Neural crest cell (in vitro differentiated cells): ENCODE measurements around the gene C19orf47. TPM values are rescaled to one million over a fixed set of nuclear protein-coding genes. Genes with fewer than 3 reads are reported as not detected.
A peak's percentile ranks its signal among the peaks of the same experiment; 100 is the strongest.

Source experiments
- DNase-seq: peaks from one replicate; pipeline ENCODE4 v3.0.0; 2021; ENCODE audit warnings: low read depth, mixed read lengths, low spot score
- H3K27ac Mint-ChIP-seq: one replicate; pipeline ENCODE4 v1.8.0; 2021; ENCODE audit warnings: mild to moderate bottlenecking, mixed read lengths; ENCODE audit not compliant: unreplicated experiment
- H3K27me3 Mint-ChIP-seq: 2 replicates; pipeline ENCODE4 v1.8.0; 2021; ENCODE audit warnings: low read depth, mild to moderate bottlenecking, mixed read lengths
- H3K36me3 Mint-ChIP-seq: 2 replicates; pipeline ENCODE4 v1.8.0; 2021; ENCODE audit warnings: low read depth, mild to moderate bottlenecking, mixed read lengths
- H3K4me1 Mint-ChIP-seq: 2 replicates; pipeline ENCODE4 v1.8.0; 2021; ENCODE audit warnings: mixed read lengths
- H3K4me3 Mint-ChIP-seq: one replicate; pipeline ENCODE4 v1.8.0; 2021; ENCODE audit warnings: mild to moderate bottlenecking, mixed read lengths
- H3K9me3 Mint-ChIP-seq: 2 replicates; pipeline ENCODE4 v1.8.0; 2021; ENCODE audit warnings: mixed read lengths
- total RNA-seq: library from RNA; stranded (reverse); gene quantifications from 2 replicates; pipeline ENCODE4 v1.2.1, GENCODE V29; 2021
- TF ChIP-seq, protein P1 (sequence below): fragments of 200-600 bp; sonication (generic); conservative IDR thresholded peaks from 2 replicates; pipeline ENCODE4 v1.5.0; 2021; ENCODE audit warnings: antibody characterized with exemption, mild to moderate bottlenecking

C19orf47 gene
- total RNA-seq, 1 donor from 2014 or later = 19.0 TPM

DNA sequence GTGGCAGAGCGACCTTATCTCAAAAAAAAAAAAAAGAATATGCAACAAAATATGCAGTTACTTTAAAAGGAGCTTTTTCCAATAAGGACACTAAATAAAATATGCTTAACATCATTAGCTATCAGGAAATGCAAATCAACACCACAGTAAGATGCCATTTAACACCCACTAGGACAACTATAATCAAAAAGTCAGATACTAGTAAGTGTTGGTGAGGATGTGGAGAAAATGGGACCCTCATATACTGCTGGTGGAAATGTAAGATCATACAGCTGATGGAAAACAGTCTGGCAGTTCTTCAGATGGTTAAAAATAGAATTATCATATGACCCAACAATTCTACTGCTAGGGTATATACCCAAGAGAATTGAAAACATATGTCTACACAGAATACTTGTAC lies 38.5 kb downstream of the C19orf47 start:
- TF ChIP-seq, protein P1, sequence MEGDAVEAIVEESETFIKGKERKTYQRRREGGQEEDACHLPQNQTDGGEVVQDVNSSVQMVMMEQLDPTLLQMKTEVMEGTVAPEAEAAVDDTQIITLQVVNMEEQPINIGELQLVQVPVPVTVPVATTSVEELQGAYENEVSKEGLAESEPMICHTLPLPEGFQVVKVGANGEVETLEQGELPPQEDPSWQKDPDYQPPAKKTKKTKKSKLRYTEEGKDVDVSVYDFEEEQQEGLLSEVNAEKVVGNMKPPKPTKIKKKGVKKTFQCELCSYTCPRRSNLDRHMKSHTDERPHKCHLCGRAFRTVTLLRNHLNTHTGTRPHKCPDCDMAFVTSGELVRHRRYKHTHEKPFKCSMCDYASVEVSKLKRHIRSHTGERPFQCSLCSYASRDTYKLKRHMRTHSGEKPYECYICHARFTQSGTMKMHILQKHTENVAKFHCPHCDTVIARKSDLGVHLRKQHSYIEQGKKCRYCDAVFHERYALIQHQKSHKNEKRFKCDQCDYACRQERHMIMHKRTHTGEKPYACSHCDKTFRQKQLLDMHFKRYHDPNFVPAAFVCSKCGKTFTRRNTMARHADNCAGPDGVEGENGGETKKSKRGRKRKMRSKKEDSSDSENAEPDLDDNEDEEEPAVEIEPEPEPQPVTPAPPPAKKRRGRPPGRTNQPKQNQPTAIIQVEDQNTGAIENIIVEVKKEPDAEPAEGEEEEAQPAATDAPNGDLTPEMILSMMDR = no peak
- no peaks in the 10 kb centered on the region for H3K9me3 Mint-ChIP-seq
- DNase-seq = no peak
- H3K4me1 Mint-ChIP-seq = peaks cover 5% of the 10 kb centered on the region
- no peaks in the 10 kb centered on the region for H3K36me3 Mint-ChIP-seq
- H3K27ac Mint-ChIP-seq = no peak overlapping the region
- H3K27me3 Mint-ChIP-seq = no peaks in the 10 kb centered on the region
- H3K4me3 Mint-ChIP-seq = no peak overlapping the region

DNA sequence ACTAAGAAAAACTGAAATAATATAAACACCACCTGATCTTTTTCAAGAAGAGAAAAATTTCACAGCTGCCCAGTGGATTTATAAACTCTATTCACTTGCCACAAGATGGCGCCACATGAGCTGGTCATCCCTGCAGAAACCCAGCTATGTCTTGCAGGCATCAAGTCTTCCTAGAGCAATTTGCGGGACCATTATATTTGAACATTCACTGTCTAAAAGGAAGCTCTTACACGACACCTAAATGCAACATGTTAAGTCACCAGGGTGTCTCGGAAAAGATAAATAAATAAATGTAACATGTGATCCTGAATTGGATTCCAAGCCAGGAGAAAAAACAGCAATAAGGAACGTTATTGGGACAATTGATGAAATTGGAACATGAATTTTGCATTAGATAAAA lies 42.8 kb downstream of the C19orf47 start:
- Mint-ChIP-seq H3K27ac (no peak overlapping the region), H3K4me1 (peaks cover 5% of the 10 kb centered on the region), H3K27me3 (no peaks in the 10 kb centered on the region), H3K4me3 (no peak overlapping the region), H3K36me3 (no peaks in the 10 kb centered on the region), H3K9me3 (no peaks in the 10 kb centered on the region)
- peak; percentile 88 for DNase-seq
- TF ChIP-seq, protein P1 = peak; percentile 92

DNA sequence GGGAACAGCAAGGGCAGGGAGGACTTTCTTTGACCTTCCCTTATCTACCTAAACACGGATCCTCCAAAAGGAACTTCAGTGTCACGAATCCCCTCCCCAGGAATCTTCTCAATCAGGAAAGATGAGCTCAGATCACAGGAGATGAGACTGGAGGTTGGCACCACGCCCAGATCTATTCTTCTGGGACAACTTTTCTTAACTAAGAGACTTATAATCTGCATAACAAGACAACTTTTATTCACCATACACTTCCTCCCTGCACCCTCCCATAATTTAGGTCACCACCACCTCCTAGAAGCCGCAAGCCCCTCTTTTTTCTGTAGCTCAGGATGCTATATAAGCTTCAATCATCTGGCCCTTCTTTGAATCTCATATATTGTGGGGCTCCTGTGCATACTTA lies 43.9 kb downstream of the C19orf47 start:
- DNase-seq = no peak
- H3K27me3 Mint-ChIP-seq = no peaks in the 10 kb centered on the region
- peaks cover 5% of the 10 kb centered on the region for H3K4me1 Mint-ChIP-seq
- H3K27ac Mint-ChIP-seq = peak overlapping the region; percentile 51
- no peaks in the 10 kb centered on the region for H3K9me3 Mint-ChIP-seq
- H3K36me3 Mint-ChIP-seq = no peaks in the 10 kb centered on the region
- H3K4me3 Mint-ChIP-seq = no peak overlapping the region
- TF ChIP-seq, protein P1 = no peak

DNA sequence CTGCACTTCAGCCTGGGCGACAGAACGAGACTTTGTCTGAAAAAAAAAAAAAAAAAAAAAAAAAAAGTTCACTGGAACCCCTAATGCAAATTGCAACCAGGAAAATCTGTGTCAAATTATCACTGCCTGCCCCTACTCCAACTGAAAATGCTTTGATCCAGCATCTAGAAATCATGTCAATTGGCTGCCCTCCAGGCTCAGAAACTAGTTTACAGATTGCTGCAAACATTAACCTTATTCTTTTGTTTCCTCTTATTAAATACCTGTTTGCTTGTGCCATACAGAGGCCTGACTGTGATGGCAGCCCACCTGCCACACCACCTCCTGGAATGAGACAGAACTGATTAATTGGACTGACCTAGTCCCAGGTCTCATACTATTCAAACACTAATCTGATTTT lies 44.4 kb downstream of the C19orf47 start:
- Mint-ChIP-seq H3K4me1 (peaks cover 5% of the 10 kb centered on the region), H3K36me3 (no peaks in the 10 kb centered on the region), H3K9me3 (no peaks in the 10 kb centered on the region), H3K27me3 (no peaks in the 10 kb centered on the region), H3K4me3 (no peak overlapping the region), H3K27ac (peak overlapping the region; percentile 46)
- TF ChIP-seq, protein P1 = no peak
- DNase-seq = no peak

DNA sequence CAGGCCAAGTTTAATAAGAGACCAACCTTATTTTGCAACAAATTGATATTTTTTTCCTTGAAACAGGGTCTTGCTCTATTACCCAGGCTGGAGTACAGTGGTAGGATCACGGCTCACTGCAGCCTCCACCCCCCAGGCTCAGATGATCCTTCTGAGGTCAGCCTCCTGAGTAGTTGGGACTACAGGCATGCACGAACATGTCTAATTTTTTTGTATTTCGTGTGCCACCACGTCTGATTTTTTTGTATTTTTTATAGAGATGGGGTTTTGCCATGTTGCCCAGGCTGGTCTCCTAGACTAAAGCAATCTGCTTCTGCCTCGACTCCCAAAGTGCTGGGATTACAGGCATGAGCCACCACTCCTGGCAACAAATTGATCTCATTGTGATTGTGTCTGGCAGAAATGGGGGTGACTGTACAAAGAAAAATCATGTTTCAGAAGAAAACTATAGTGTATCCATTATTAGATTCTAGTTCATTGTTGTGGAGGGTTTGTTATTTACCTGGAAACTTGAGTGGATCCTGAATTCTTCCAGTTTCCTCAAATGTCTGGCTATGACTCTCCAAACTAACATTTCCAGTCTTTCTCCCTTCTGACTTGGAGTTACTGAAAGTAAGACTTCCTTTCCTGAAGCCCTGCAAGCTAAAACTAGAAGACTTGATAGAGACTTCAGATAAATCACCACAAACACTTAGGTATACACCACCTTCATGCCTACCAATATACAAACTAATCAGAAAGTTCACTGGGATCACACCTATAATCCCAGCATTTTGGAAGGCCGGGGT lies 45.8 kb downstream of the C19orf47 start:
- TF ChIP-seq, protein P1 = no peak
- H3K27ac Mint-ChIP-seq = no peak overlapping the region
- no peak for DNase-seq

More for the DNA sequence above, 45.8 kb downstream of the C19orf47 start:
- Mint-ChIP-seq H3K4me1 (peaks cover 5% of the 10 kb centered on the region), H3K36me3 (no peaks in the 10 kb centered on the region), H3K4me3 (no peak overlapping the region), H3K9me3 (no peaks in the 10 kb centered on the region), H3K27me3 (no peaks in the 10 kb centered on the region)
